ENCODE results near the gene FBXO30.

- TF ChIP-seq, protein P1, sequence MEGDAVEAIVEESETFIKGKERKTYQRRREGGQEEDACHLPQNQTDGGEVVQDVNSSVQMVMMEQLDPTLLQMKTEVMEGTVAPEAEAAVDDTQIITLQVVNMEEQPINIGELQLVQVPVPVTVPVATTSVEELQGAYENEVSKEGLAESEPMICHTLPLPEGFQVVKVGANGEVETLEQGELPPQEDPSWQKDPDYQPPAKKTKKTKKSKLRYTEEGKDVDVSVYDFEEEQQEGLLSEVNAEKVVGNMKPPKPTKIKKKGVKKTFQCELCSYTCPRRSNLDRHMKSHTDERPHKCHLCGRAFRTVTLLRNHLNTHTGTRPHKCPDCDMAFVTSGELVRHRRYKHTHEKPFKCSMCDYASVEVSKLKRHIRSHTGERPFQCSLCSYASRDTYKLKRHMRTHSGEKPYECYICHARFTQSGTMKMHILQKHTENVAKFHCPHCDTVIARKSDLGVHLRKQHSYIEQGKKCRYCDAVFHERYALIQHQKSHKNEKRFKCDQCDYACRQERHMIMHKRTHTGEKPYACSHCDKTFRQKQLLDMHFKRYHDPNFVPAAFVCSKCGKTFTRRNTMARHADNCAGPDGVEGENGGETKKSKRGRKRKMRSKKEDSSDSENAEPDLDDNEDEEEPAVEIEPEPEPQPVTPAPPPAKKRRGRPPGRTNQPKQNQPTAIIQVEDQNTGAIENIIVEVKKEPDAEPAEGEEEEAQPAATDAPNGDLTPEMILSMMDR (IDR thresholded peaks at IDR 0.05): no peak
- TF ChIP-seq POLR2A (IDR thresholded peaks at IDR 0.05; ENCODE audit: low read depth): no peak
- no peak for TF ChIP-seq EP300 (IDR thresholded peaks at IDR 0.05)
- TF ChIP-seq POLR2AphosphoS5 (IDR thresholded peaks at IDR 0.05): no peak
Measured at GRCh38 chr6:145838305-145838704, 23.7 kb upstream of the FBXO30 start.
